CMK (cell line): Measurements from ENCODE around the gene AFF2.

Source experiments
- DNase-seq: peaks from one replicate; pipeline ENCODE4 v3.0.0-alpha.2; 2010; ENCODE audit warnings: low read depth

AFF2 gene

GRCh38 chrX:148500423-148501385 is at the start of gene AFF2:
Gene AFF2, plus strand, starts transcription at chrX:148500617. Its CDS starts 481 bp downstream, at chrX:148501098.
- DNase-seq = no peak

- peak; percentile 31 for DNase-seq
These were observed 43.1 kb upstream of the AFF2 start for GRCh38 chrX:148457279-148457678.

- no peak for DNase-seq
These were observed 41.1 kb upstream of the AFF2 start for GRCh38 chrX:148459343-148459742.

- no peak for DNase-seq
These were observed 34.1 kb upstream of the AFF2 start for GRCh38 chrX:148466292-148466691.

GRCh38 chrX:148470324-148470723 is 30.1 kb upstream of the AFF2 start:
- DNase-seq = no peak

GRCh38 chrX:148474030-148474429 is 26.4 kb upstream of the AFF2 start:
- DNase-seq = no peak

GRCh38 chrX:148492057-148492456 is 8.4 kb upstream of the AFF2 start:
- no peak for DNase-seq

- no peak for DNase-seq
These were observed 5.2 kb upstream of the AFF2 start for GRCh38 chrX:148495176-148495575.

- no peak for DNase-seq
These were observed 2.4 kb upstream of the AFF2 start for GRCh38 chrX:148498067-148498466.

GRCh38 chrX:148499638-148500422 is 587 bp upstream of the AFF2 start:
- DNase-seq = no peak

GRCh38 chrX:148501386-148502066 is 1.1 kb downstream of the AFF2 start:
- DNase-seq = no peak

GRCh38 chrX:148504506-148504905 is 4.1 kb downstream of the AFF2 start:
- DNase-seq = no peak

- no peak for DNase-seq
These were observed 7.0 kb downstream of the AFF2 start for GRCh38 chrX:148507418-148507817.

- no peak for DNase-seq
These were observed 12.0 kb downstream of the AFF2 start for GRCh38 chrX:148512453-148512852.

- DNase-seq = no peak
These were observed 13.2 kb downstream of the AFF2 start for GRCh38 chrX:148513661-148514060.

- DNase-seq = no peak
These were observed 16.8 kb downstream of the AFF2 start for GRCh38 chrX:148517176-148517575.

- DNase-seq = no peak
These were observed 21.6 kb downstream of the AFF2 start for GRCh38 chrX:148522006-148522405.

GRCh38 chrX:148523303-148524080 is 23.1 kb downstream of the AFF2 start:
- DNase-seq = no peak

GRCh38 chrX:148530464-148531077 is 30.2 kb downstream of the AFF2 start:
- DNase-seq = no peak

- no peak for DNase-seq
These were observed 33.9 kb downstream of the AFF2 start for GRCh38 chrX:148534291-148534690.

GRCh38 chrX:148535639-148536038 is 35.2 kb downstream of the AFF2 start:
- no peak for DNase-seq
